CMK (cell line): ENCODE measurements around the gene TRIO.

Source experiments
- DNase-seq: peaks from one replicate; pipeline ENCODE4 v3.0.0-alpha.2; 2010; ENCODE audit warnings: low read depth

TRIO gene

GRCh38 chr5:14267166-14267838, 124.2 kb downstream of the TRIO start:
- DNase-seq, result peak; percentile 32

- DNase-seq, result no peak
These were observed 125.0 kb downstream of the TRIO start for GRCh38 chr5:14267991-14268708.

- DNase-seq, result no peak
These were observed 125.6 kb downstream of the TRIO start for GRCh38 chr5:14268738-14269137.

- no peak for DNase-seq
These were observed 126.3 kb downstream of the TRIO start for GRCh38 chr5:14269395-14269794.

- no peak for DNase-seq
These were observed 127.1 kb downstream of the TRIO start for GRCh38 chr5:14270209-14270702.

GRCh38 chr5:14272548-14273205, 129.5 kb downstream of the TRIO start:
- no peak for DNase-seq

- DNase-seq, result no peak
These were observed 130.1 kb downstream of the TRIO start for GRCh38 chr5:14273207-14273767.

GRCh38 chr5:14276380-14276779, 133.2 kb downstream of the TRIO start:
- no peak for DNase-seq

GRCh38 chr5:14277385-14278320, 134.5 kb downstream of the TRIO start:
- DNase-seq, result no peak

GRCh38 chr5:14280294-14280854, 137.2 kb downstream of the TRIO start:
- no peak for DNase-seq

- no peak for DNase-seq
These were observed 138.6 kb downstream of the TRIO start for GRCh38 chr5:14281746-14282181.

GRCh38 chr5:14283139-14283538, 140.0 kb downstream of the TRIO start:
- DNase-seq, result no peak

GRCh38 chr5:14284392-14285148, 141.4 kb downstream of the TRIO start:
- no peak for DNase-seq

- no peak for DNase-seq
These were observed 142.9 kb downstream of the TRIO start for GRCh38 chr5:14286007-14286406.

- no peak for DNase-seq
These were observed 143.7 kb downstream of the TRIO start for GRCh38 chr5:14286574-14287421.

- peak; percentile 3 for DNase-seq
These were observed 149.9 kb downstream of the TRIO start for GRCh38 chr5:14292766-14293658.

- no peak for DNase-seq
These were observed 152.5 kb downstream of the TRIO start for GRCh38 chr5:14295610-14296009.
